ENCODE results near the gene C1orf21. TPM values are rescaled to one million over a fixed set of nuclear protein-coding genes. Genes with fewer than 3 reads are reported as not detected.

The C1orf21 gene
- total RNA-seq, 4 donors from 2014 or later: 30.6 to 61.7 (median 43.0) TPM

GRCh38 chr1:184405094-184405800 is 18.4 kb downstream of the C1orf21 start:
- Histone ChIP-seq H3K4me3 (no peak overlapping the region), H3K36me3 (no peaks in the 10 kb centered on the region), H3K4me1 (peaks cover 0 to 70% (median 7%) of the 10 kb centered on the region in 4 donors), H3K27me3 (no peaks in the 10 kb centered on the region), H3K9me3 (no peaks in the 10 kb centered on the region), H3K27ac (no peak overlapping the region)
- no peak for DNase-seq (ENCODE audit: low spot score in 2 of 2)
- no peak for TF ChIP-seq EP300 (IDR thresholded peaks at IDR 0.05)
- WGBS, 2 donors: 77 to 80% methylated on average over 4 of the region's 4 CpGs

- Histone ChIP-seq H3K4me3 (no peak overlapping the region), H3K4me1 (peaks cover 0 to 70% (median 7%) of the 10 kb centered on the region in 4 donors), H3K36me3 (no peaks in the 10 kb centered on the region), H3K27ac (no peak overlapping the region), H3K9me3 (no peaks in the 10 kb centered on the region), H3K27me3 (no peaks in the 10 kb centered on the region)
- no peak for DNase-seq (ENCODE audit: low spot score in 2 of 2)
- 50 to 57% methylated on average over 1 of the region's 1 CpG for WGBS, 2 donors
- TF ChIP-seq EP300 (IDR thresholded peaks at IDR 0.05): no peak
- TF ChIP-seq POLR2A (IDR thresholded peaks at IDR 0.05): no peak
- TF ChIP-seq CTCF (IDR thresholded peaks at IDR 0.05): no peak
These were observed 18.9 kb downstream of the C1orf21 start for GRCh38 chr1:184405801-184406142.

GRCh38 chr1:184406479-184406878 is 19.6 kb downstream of the C1orf21 start:
- Histone ChIP-seq H3K4me1 (peaks cover 0 to 70% (median 7%) of the 10 kb centered on the region in 4 donors), H3K36me3 (no peaks in the 10 kb centered on the region), H3K9me3 (no peaks in the 10 kb centered on the region), H3K27me3 (no peaks in the 10 kb centered on the region), H3K27ac (no peak overlapping the region), H3K4me3 (no peak overlapping the region)
- TF ChIP-seq EP300 (IDR thresholded peaks at IDR 0.05) (no peak), POLR2A (IDR thresholded peaks at IDR 0.05) (no peak), CTCF (IDR thresholded peaks at IDR 0.05) (no peak)
- no peak for DNase-seq (ENCODE audit: low spot score in 2 of 2)

GRCh38 chr1:184407816-184408510 is 21.1 kb downstream of the C1orf21 start:
- peaks cover 0 to 67% (median 7%) of the 10 kb centered on the region in 4 donors for H3K4me1 ChIP-seq
- H3K36me3 ChIP-seq: no peaks in the 10 kb centered on the region
- 66 to 74% methylated on average over 5 of the region's 5 CpGs for WGBS, 2 donors
- H3K27me3 ChIP-seq: no peaks in the 10 kb centered on the region
- H3K27ac ChIP-seq: peak overlapping the region in 1 of 4 donors; percentile 5
- no peak for DNase-seq (ENCODE audit: low spot score in 2 of 2)
- no peak overlapping the region for H3K4me3 ChIP-seq
- TF ChIP-seq CTCF (IDR thresholded peaks at IDR 0.05) (no peak), POLR2A (IDR thresholded peaks at IDR 0.05) (no peak), EP300 (IDR thresholded peaks at IDR 0.05) (no peak)
- no peaks in the 10 kb centered on the region for H3K9me3 ChIP-seq

- H3K27me3 ChIP-seq: no peaks in the 10 kb centered on the region
- H3K9me3 ChIP-seq: no peaks in the 10 kb centered on the region
- no peak for DNase-seq (ENCODE audit: low spot score in 2 of 2)
- no peak overlapping the region for H3K4me3 ChIP-seq
- TF ChIP-seq CTCF (IDR thresholded peaks at IDR 0.05): no peak
- no peak for TF ChIP-seq EP300 (IDR thresholded peaks at IDR 0.05)
- TF ChIP-seq POLR2A (IDR thresholded peaks at IDR 0.05): no peak
- H3K36me3 ChIP-seq: no peaks in the 10 kb centered on the region
- WGBS, 2 donors: 53 to 54% methylated on average over 2 of the region's 2 CpGs
- peak overlapping the region in 1 of 4 donors; percentile 5 for H3K27ac ChIP-seq
- H3K4me1 ChIP-seq: peaks cover 0 to 61% (median 7%) of the 10 kb centered on the region in 4 donors
These were observed 21.8 kb downstream of the C1orf21 start for GRCh38 chr1:184408580-184408979.
